CD14-positive monocyte (primary cell): ENCODE measurements around the gene E2F2. TPM values are rescaled to one million over a fixed set of nuclear protein-coding genes. Genes with fewer than 3 reads are reported as not detected.

ENCODE experiments used
- DNase-seq, 3 donors: peaks; one replicate each; pipeline ENCODE4 v3.0.0-alpha.2; 2011 to 2022
- H2AFZ ChIP-seq: 2 replicates; pipeline ENCODE4 v1.6.0; 2012; ENCODE audit warnings: mild to moderate bottlenecking, low read depth, low read length, inconsistent platforms; ENCODE audit not compliant: insufficient read depth, poor library complexity, severe bottlenecking
- H3K27ac ChIP-seq, 2 donors: 1 replicate in 1 of 2; 2 replicates in 1 of 2; pipeline ENCODE4 v1.5.1; 2012 to 2013; ENCODE audit warnings: low read length in 2 of 2, control low read depth in 1 of 2, inconsistent platforms in 1 of 2, low read depth in 1 of 2, mild to moderate bottlenecking in 1 of 2
- H3K27me3 ChIP-seq, 2 donors: one replicate each; pipeline versions ENCODE4 v1.6.0 to v1.6.1; 2011 to 2013; ENCODE audit warnings: low read length in 2 of 2; ENCODE audit not compliant: control insufficient read depth in 2 of 2, insufficient read depth in 2 of 2
- H3K36me3 ChIP-seq, 2 donors: replicated peaks in 1 of 2; 1 replicate in 1 of 2; 2 replicates in 1 of 2; pipeline versions ENCODE4 v1.5.1 to v1.6.1; 2012 to 2013; ENCODE audit warnings: low read length in 2 of 2, control low read depth in 1 of 2, inconsistent platforms in 1 of 2, mild to moderate bottlenecking in 1 of 2; ENCODE audit not compliant: insufficient read depth in 2 of 2, control insufficient read depth in 1 of 2
- H3K4me1 ChIP-seq, 2 donors: 1 replicate in 1 of 2; 2 replicates in 1 of 2; pipeline versions ENCODE4 v1.5.1 to v1.6.1; 2012 to 2013; ENCODE audit warnings: low read length in 2 of 2, control low read depth in 1 of 2, inconsistent platforms in 1 of 2, mild to moderate bottlenecking in 1 of 2, moderate library complexity in 1 of 2; ENCODE audit not compliant: insufficient read depth in 2 of 2, control insufficient read depth in 1 of 2
- H3K4me2 ChIP-seq: replicated peaks from 2 replicates; pipeline ENCODE3; 2012; ENCODE audit warnings: low read length, moderate library complexity, mild to moderate bottlenecking; ENCODE audit not compliant: poor library complexity, severe bottlenecking; ENCODE audit errors: extremely low read depth
- H3K4me3 ChIP-seq, 3 experiments: fragments of 200-600 bp in 1 of 3; sonication (generic) in 1 of 3; replicated peaks in 1 of 3; 1 replicate in 2 of 3; 2 replicates in 1 of 3; pipeline ENCODE4 v1.5.1; 2011 to 2013; ENCODE audit warnings: low read length in 3 of 3, mild to moderate bottlenecking in 3 of 3, control low read depth in 2 of 3, low read depth in 2 of 3, inconsistent platforms in 1 of 3, moderate library complexity in 1 of 3
- H3K79me2 ChIP-seq: 2 replicates; pipeline ENCODE4 v1.6.0; 2012; ENCODE audit warnings: mild to moderate bottlenecking, control low read depth, inconsistent platforms, low read length, moderate library complexity; ENCODE audit not compliant: insufficient read depth
- H3K9ac ChIP-seq: 2 replicates; pipeline ENCODE4 v1.6.0; 2017; ENCODE audit warnings: low read length, mild to moderate bottlenecking; ENCODE audit not compliant: insufficient read depth, poor library complexity, severe bottlenecking
- H3K9me3 ChIP-seq, 2 donors: replicated peaks in 1 of 2; 1 replicate in 1 of 2; 2 replicates in 1 of 2; pipeline versions ENCODE4 v1.5.1 to v1.6.1; 2012 to 2013; ENCODE audit warnings: low read length in 2 of 2, control low read depth in 1 of 2; ENCODE audit not compliant: control insufficient read depth in 1 of 2, insufficient read depth in 1 of 2
- H4K20me1 ChIP-seq: 2 replicates; pipeline ENCODE4 v1.6.0; 2012; ENCODE audit warnings: mild to moderate bottlenecking, low read length, control low read depth, moderate library complexity; ENCODE audit not compliant: insufficient read depth
- H3K27ac Mint-ChIP-seq, 7 donors: one replicate each; pipeline ENCODE4 v1.8.0; 2020; ENCODE audit warnings: mild to moderate bottlenecking in 7 of 7, mixed read lengths in 7 of 7, moderate library complexity in 6 of 7, inconsistent platforms in 2 of 7
- H3K27me3 Mint-ChIP-seq, 3 donors: one replicate each; pipeline ENCODE4 v1.8.0; 2021 to 2022; ENCODE audit warnings: low read depth in 3 of 3, mild to moderate bottlenecking in 3 of 3, mixed read lengths in 3 of 3, moderate library complexity in 3 of 3, inconsistent platforms in 1 of 3
- H3K36me3 Mint-ChIP-seq, 2 donors: one replicate each; pipeline ENCODE4 v1.8.0; 2020; ENCODE audit warnings: mixed read lengths in 2 of 2, inconsistent platforms in 1 of 2, mild to moderate bottlenecking in 1 of 2
- H3K4me1 Mint-ChIP-seq: one replicate; pipeline ENCODE4 v1.8.0; 2020; ENCODE audit warnings: mild to moderate bottlenecking, mixed read lengths
- H3K4me3 Mint-ChIP-seq, 2 donors: one replicate each; pipeline ENCODE4 v1.8.0; 2020; ENCODE audit warnings: mild to moderate bottlenecking in 2 of 2, mixed read lengths in 2 of 2, moderate library complexity in 1 of 2
- H3K9me3 Mint-ChIP-seq, 7 donors: one replicate each; pipeline ENCODE4 v1.8.0; 2020 to 2022; ENCODE audit warnings: mixed read lengths in 7 of 7, mild to moderate bottlenecking in 6 of 7, moderate library complexity in 6 of 7, inconsistent platforms in 2 of 7
- WGBS: methylation state at CpG from one replicate; pipeline ENCODE4 v1.1.5; 2013; ENCODE audit warnings: missing lambda C conversion rate; ENCODE audit not compliant: insufficient coverage; 5-methylcytosine and 5-hydroxymethylcytosine counted together
- intact Hi-C, 2 donors: fragments of 100-400 bp; cut with micrococcal nuclease; formaldehyde crosslinking; loops; one replicate each; pipeline versions ENCODE4 v1.15.0 to v1.15.1; 2023
- polyA plus RNA-seq, 3 donors: library from polyadenylated mRNA; depleted of rRNA in 1 of 3; unstranded in 2 of 3; stranded (reverse) in 1 of 3; fragments of 300-500 nt in 2 of 3; fragments of >200 nt in 1 of 3; fragmentation: Illumina TruSeq in 2 of 3; gene quantifications; 1 replicate in 2 of 3; 2 replicates in 1 of 3; pipeline ENCODE4 v1.2.3, GENCODE V29; 2012 to 2021
- TF ChIP-seq, protein P1 (sequence below): fragments of 200-600 bp; IDR thresholded peaks from one replicate; pipeline ENCODE4 v1.8.0; 2022; ENCODE audit warnings: antibody characterized with exemption, mild to moderate bottlenecking

E2F2 gene
- polyA plus RNA-seq, 3 donors, result 0.24 to 4.7 (median 1.8) TPM

- Histone ChIP-seq H3K9ac (peak overlapping the region; percentile 62), H3K27ac (no peak overlapping the region), H3K4me3 (peak overlapping the region; percentile 23 to 75 (median 33)), H3K9me3 (peaks cover 4 to 10% of the 10 kb centered on the region in 2 donors), H3K27me3 (peaks cover 47 to 67% of the 10 kb centered on the region in 2 donors), H3K36me3 (no peaks in the 10 kb centered on the region), H2AFZ (peak overlapping the region; percentile 91), H3K79me2 (no peaks in the 10 kb centered on the region), H3K4me1 (peaks cover 23 to 28% of the 10 kb centered on the region in 2 donors), H4K20me1 (no peaks in the 10 kb centered on the region), H3K4me2 (peak overlapping the region; percentile 80)
- intact Hi-C loops, result loop anchor here (10.0 kb wide), 2 partner anchors 191 to 201 kb away; partner anchors contain the start of gene ELOA (in 1 of the 2)
- H3K27ac Mint-ChIP-seq, result peak overlapping the region in 4 of 7 donors; percentile 34 to 82 (median 64)
- H3K4me3 Mint-ChIP-seq, result peak overlapping the region; percentile 82 to 92
- H3K27me3 Mint-ChIP-seq, result peaks cover 66 to 81% (median 78%) of the 10 kb centered on the region in 3 donors
- WGBS, result 41% methylated on average over 7 of the region's 12 CpGs
- no peak for DNase-seq
- TF ChIP-seq, protein P1, sequence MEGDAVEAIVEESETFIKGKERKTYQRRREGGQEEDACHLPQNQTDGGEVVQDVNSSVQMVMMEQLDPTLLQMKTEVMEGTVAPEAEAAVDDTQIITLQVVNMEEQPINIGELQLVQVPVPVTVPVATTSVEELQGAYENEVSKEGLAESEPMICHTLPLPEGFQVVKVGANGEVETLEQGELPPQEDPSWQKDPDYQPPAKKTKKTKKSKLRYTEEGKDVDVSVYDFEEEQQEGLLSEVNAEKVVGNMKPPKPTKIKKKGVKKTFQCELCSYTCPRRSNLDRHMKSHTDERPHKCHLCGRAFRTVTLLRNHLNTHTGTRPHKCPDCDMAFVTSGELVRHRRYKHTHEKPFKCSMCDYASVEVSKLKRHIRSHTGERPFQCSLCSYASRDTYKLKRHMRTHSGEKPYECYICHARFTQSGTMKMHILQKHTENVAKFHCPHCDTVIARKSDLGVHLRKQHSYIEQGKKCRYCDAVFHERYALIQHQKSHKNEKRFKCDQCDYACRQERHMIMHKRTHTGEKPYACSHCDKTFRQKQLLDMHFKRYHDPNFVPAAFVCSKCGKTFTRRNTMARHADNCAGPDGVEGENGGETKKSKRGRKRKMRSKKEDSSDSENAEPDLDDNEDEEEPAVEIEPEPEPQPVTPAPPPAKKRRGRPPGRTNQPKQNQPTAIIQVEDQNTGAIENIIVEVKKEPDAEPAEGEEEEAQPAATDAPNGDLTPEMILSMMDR, result no peak
- peaks cover 0 to 18% (median 8%) of the 10 kb centered on the region in 7 donors for H3K9me3 Mint-ChIP-seq
- H3K4me1 Mint-ChIP-seq, result peaks cover 34% of the 10 kb centered on the region
- H3K36me3 Mint-ChIP-seq, result peaks cover 0 to 13% of the 10 kb centered on the region in 2 donors
These were observed 23.1 kb upstream of the E2F2 start for GRCh38 chr1:23554127-23554480.

DNA sequence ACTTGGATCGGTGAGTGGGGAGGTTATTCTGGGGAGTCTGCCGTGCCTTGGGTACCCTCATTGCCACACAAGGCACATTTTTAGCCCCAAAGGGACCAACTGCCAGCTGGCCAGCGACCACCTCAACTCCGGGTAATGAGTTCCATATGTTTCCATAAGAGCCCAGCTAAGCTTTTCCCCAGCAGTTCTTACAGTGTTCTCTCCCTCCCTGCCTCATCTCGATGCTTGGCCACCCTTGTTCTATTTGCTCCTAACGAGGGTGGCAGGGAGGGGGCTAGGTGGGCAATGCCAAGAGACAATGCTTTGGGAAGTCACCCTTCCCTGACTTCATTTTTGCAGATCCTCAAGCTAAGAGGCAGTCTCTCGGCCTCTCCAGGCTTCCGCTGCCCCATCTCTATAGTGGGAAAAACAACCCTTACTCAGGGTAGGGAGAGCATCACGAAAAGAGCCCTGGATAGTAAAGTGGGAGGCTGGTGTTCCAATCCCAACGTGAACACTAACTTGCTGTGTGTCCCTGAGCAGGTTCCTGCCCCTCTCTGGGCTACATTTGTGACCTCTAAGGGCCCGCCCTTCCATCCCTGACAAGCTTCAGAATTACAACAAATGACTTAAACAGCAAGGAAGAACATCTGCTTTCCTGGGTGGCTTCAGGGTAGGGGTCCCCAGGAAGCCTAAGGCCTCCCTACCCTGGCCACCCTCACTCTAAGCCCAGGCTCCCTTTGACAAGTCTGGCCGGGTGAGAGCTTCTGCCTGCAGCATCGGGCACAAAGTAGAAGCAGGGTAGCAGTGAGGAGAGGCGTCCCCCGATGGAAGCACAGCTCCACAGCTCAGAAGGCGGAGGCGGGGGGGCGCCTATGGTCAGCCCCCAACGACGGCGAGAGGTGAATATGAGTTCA is 22.4 kb upstream of the E2F2 start:
- H4K20me1 ChIP-seq, result no peaks in the 10 kb centered on the region
- H3K4me2 ChIP-seq, result no peak overlapping the region
- Mint-ChIP-seq H3K9me3 (peaks cover 0 to 17% (median 8%) of the 10 kb centered on the region in 7 donors), H3K27ac (no peak overlapping the region), H3K36me3 (peaks cover 0 to 13% of the 10 kb centered on the region in 2 donors), H3K4me1 (peaks cover 28% of the 10 kb centered on the region), H3K27me3 (peaks cover 61 to 80% (median 72%) of the 10 kb centered on the region in 3 donors), H3K4me3 (peak overlapping the region; percentile 82 to 92)
- TF ChIP-seq, protein P1, result no peak
- H3K4me1 ChIP-seq, result peaks cover 16 to 22% of the 10 kb centered on the region in 2 donors
- H2AFZ ChIP-seq, result no peak overlapping the region
- no peaks in the 10 kb centered on the region for H3K79me2 ChIP-seq
- H3K27ac ChIP-seq, result no peak overlapping the region
- DNase-seq, result no peak
- H3K9me3 ChIP-seq, result peaks cover 4 to 10% of the 10 kb centered on the region in 2 donors
- intact Hi-C loops, result loop anchor here (10.0 kb wide), 2 partner anchors 191 to 201 kb away; partner anchors contain the start of gene ELOA (in 1 of the 2)
- H3K27me3 ChIP-seq, result peaks cover 44 to 62% of the 10 kb centered on the region in 2 donors
- no peak overlapping the region for H3K4me3 ChIP-seq
- H3K9ac ChIP-seq, result no peak overlapping the region
- no peaks in the 10 kb centered on the region for H3K36me3 ChIP-seq
- 41% methylated on average over 5 of the region's 21 CpGs for WGBS
